SK-N-MC (cell line): ENCODE results near the gene DIAPH2.

Experiments
- EZH2 ChIP-seq: fragments of 200-600 bp; sonication (generic); IDR thresholded peaks from one replicate; pipeline ENCODE4 v1.6.1; 2017; ENCODE audit warnings: antibody characterized with exemption
- FOXP2 ChIP-seq: optimal IDR thresholded peaks from 2 replicates; pipeline ENCODE3; 2011; ENCODE audit warnings: mild to moderate bottlenecking, moderate library complexity; ENCODE audit not compliant: insufficient read depth; ENCODE audit errors: extremely low read length, control extremely low read depth
- POLR2AphosphoS5 ChIP-seq: IDR thresholded peaks from 2 replicates; pipeline ENCODE4 v1.6.1; 2012; ENCODE audit warnings: mild to moderate bottlenecking, low read depth, low read length, borderline replicate concordance

DNA sequence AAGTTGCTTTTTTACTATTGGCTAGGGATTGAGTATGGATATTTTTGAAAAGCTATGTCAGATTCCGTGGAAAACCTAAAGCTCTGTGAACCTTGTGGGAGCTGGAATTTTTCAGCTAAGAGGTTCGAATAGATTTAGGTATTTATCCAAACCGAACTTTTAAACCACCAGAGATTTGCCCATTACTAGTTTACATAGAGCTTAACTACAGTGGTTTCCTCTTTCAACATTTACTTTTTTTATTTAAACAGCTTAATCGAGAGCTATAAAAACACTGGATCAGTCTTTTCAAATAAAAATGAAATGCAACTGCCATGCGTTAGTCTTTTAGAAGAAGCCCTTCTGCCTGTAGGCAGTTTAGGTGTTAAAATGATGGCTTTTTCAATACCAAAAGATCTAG is 576.0 kb downstream of the DIAPH2 start:
- TF ChIP-seq EZH2: no peak
- TF ChIP-seq POLR2AphosphoS5: no peak
- TF ChIP-seq FOXP2: no peak
